ENCODE data around the gene CCND3.

- TF ChIP-seq POLR2A (IDR thresholded peaks at IDR 0.05) (no peak), CTCF (IDR thresholded peaks at IDR 0.05) (no peak)
Measured at GRCh38 chr6:41960028-41960427, 18.4 kb upstream of the CCND3 start.

Data from esophagus squamous epithelium (tissue), 4 donors.